ENCODE measurements around the gene ITPK1. TPM values are rescaled to one million over a fixed set of nuclear protein-coding genes. Genes with fewer than 3 reads are reported as not detected.
"Not testable (repeated sequence)": the region's sequence is repeated elsewhere in the genome, so short reads cannot be mapped to it uniquely, and the experiment has no call there.

The ITPK1 gene
- total RNA-seq, 2 donors from 2014 or later: 77.1 to 118 TPM

DNA sequence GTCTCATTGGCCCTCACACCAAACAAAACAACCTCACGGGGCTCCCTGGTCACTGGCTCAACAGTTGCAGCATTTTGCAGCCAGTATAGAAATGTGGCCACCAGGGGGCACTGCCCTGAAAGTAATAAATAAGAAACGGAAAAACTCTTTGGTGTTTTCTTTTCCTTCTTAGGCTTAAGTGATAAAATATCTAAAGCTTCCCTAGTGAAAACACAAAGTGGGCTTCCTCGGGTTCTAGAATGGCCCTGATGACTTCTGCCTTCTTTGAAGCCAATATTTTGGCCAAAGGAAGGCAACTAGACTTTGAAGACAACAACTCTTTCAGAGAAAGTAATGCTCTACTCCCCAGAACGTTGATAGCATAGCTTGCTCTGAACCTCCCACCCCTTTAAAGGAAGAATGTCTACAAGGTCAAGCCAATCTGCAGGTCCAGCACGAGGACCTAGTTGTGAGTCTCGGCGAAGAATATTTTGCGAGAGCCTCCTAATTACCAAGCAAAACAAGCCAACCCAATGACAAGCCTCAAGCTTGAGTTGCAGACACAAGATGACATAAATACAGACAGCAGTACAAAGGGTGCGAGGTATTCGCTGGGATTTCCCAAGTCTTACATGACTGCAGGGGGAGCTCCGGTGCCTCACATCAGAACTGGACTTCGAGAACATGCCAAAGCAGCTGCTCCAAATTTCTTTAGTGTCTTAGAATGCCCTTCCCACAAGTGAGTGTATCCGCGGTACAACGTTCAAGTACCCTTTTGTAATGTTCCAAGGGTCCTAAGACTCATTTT is 2.6 kb downstream of the ITPK1 start:
- H3K4me3 ChIP-seq: peak overlapping the region; percentile 85 to 89
- H3K27ac ChIP-seq: peak overlapping the region; percentile 35 to 94

GRCh38 chr14:93111541-93111940 is 4.2 kb downstream of the ITPK1 start:
- not testable (repeated sequence) for H3K27ac ChIP-seq; H3K4me3 ChIP-seq; H3K36me3 ChIP-seq; DNase-seq (ENCODE audit: low spot score); H3K4me1 ChIP-seq (replicated peaks); H3K9me3 ChIP-seq; H3K27me3 ChIP-seq (replicated peaks; ENCODE audit: insufficient read depth)
- intact Hi-C loops (cut with DNase I): loop anchor here (5.0 kb wide), 1 partner anchor 49 kb away; no protein-coding TSS in a partner anchor
- 92% methylated on average over 8 of the region's 8 CpGs for WGBS

More for the DNA sequence above, 2.6 kb downstream of the ITPK1 start:
- H3K27me3 ChIP-seq (replicated peaks; ENCODE audit: insufficient read depth): no peaks in the 10 kb centered on the region
- DNase-seq (ENCODE audit: low spot score): peak; percentile 78
- H3K36me3 ChIP-seq: no peaks in the 10 kb centered on the region
- H3K4me1 ChIP-seq (replicated peaks): peaks cover 7% of the 10 kb centered on the region
- TF ChIP-seq, protein P1, sequence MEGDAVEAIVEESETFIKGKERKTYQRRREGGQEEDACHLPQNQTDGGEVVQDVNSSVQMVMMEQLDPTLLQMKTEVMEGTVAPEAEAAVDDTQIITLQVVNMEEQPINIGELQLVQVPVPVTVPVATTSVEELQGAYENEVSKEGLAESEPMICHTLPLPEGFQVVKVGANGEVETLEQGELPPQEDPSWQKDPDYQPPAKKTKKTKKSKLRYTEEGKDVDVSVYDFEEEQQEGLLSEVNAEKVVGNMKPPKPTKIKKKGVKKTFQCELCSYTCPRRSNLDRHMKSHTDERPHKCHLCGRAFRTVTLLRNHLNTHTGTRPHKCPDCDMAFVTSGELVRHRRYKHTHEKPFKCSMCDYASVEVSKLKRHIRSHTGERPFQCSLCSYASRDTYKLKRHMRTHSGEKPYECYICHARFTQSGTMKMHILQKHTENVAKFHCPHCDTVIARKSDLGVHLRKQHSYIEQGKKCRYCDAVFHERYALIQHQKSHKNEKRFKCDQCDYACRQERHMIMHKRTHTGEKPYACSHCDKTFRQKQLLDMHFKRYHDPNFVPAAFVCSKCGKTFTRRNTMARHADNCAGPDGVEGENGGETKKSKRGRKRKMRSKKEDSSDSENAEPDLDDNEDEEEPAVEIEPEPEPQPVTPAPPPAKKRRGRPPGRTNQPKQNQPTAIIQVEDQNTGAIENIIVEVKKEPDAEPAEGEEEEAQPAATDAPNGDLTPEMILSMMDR (IDR thresholded peaks at IDR 0.05): peak; percentile 65 to 94 (median 69)
- TF ChIP-seq POLR2A (IDR thresholded peaks at IDR 0.05) (no peak), POLR2AphosphoS5 (IDR thresholded peaks at IDR 0.05) (peak; percentile 41)
- intact Hi-C loops (cut with DNase I): loop anchor here (5.0 kb wide), 1 partner anchor 51 kb away; no protein-coding TSS in a partner anchor
- WGBS: 25% methylated on average over 15 of the region's 15 CpGs
- no peaks in the 10 kb centered on the region for H3K9me3 ChIP-seq

- DNase-seq (ENCODE audit: low spot score): no peak
- H3K4me3 ChIP-seq: no peak overlapping the region
- H3K27me3 ChIP-seq (replicated peaks; ENCODE audit: insufficient read depth): no peaks in the 10 kb centered on the region
- TF ChIP-seq POLR2A (IDR thresholded peaks at IDR 0.05) (no peak), POLR2AphosphoS5 (IDR thresholded peaks at IDR 0.05) (no peak)
- TF ChIP-seq, protein P1 (IDR thresholded peaks at IDR 0.05): no peak
- WGBS: 89% methylated on average over 5 of the region's 5 CpGs
- peaks cover 7% of the 10 kb centered on the region for H3K4me1 ChIP-seq (replicated peaks)
- H3K27ac ChIP-seq: no peak overlapping the region
- intact Hi-C loops (cut with DNase I): loop anchor here (5.0 kb wide), 1 partner anchor 49 kb away; no protein-coding TSS in a partner anchor
- no peaks in the 10 kb centered on the region for H3K9me3 ChIP-seq
- H3K36me3 ChIP-seq: no peaks in the 10 kb centered on the region
Measured at GRCh38 chr14:93110856-93111419, 4.8 kb downstream of the ITPK1 start.

DNA sequence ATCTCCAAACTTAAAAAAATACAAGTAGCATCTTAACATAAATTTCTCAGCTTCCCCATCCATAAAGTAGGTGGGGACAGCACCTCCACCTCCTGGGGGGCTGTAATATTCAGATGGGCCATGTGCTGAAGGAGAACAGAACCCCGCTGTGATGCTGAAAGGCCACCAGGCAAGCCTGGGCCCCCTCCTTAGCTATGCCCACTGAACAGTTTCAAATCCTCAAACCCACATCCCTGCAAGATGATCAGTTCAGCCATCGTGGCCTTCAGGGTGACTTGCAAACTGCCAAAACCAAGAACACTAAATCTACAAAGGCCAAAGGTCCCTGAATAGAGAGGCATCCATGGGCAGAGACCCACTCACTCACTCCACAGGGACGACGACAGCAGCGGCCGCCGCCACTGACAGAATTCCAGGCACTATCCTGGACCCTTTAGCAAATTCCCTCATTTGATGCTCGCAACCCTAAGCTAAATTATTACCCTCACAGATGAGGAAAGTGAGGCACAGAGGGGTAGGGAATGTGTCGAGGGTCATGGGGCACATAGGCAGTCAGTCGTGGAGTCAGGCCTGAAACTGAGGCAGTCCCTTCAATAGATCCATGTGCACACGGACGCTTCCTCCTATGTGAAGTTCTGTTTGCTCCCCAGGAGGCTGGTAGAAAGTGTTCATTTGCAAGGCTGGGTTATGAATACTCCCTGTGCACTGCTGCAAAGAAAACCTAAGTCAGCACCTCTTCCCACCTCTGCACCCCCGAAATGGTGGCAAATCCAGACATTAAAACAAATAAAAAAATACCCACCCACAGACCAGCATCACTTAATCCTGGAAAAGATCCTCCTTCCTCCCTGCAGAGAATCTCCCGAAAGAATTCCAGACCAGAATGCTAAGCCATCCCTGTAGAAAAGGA is 5.9 kb downstream of the ITPK1 start:
- intact Hi-C loops (cut with DNase I): loop anchor here (5.0 kb wide), 1 partner anchor 48 kb away; no protein-coding TSS in a partner anchor
- H3K27ac ChIP-seq: no peak overlapping the region
- TF ChIP-seq POLR2A (IDR thresholded peaks at IDR 0.05): no peak
- TF ChIP-seq, protein P1 (IDR thresholded peaks at IDR 0.05): no peak
- no peak for TF ChIP-seq POLR2AphosphoS5 (IDR thresholded peaks at IDR 0.05)
- no peaks in the 10 kb centered on the region for H3K36me3 ChIP-seq
- no peak for DNase-seq (ENCODE audit: low spot score)
- no peaks in the 10 kb centered on the region for H3K27me3 ChIP-seq (replicated peaks; ENCODE audit: insufficient read depth)
- H3K4me1 ChIP-seq (replicated peaks): peaks cover 7% of the 10 kb centered on the region
- no peak overlapping the region for H3K4me3 ChIP-seq
- 89% methylated on average over 14 of the region's 14 CpGs for WGBS
- H3K9me3 ChIP-seq: no peaks in the 10 kb centered on the region

DNA sequence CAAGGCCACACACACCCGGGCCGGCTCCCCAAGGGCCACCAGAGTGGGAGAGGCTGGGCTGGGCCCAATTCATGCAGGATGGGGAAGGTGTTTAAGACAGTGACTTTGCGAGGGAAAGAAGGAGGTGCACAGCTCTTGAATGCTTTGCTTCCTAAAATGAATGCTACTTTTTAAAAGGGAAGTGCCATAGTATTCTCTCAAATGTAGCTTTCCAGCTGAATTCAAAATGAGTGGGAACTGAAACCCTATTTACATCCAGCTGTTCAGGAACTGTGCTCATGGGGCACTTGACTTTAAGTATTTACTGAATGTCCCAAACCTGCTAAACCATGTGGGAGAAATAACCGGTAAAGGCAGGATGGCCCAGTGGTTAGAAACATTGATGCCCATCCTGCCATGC is 7.6 kb downstream of the ITPK1 start:
- Histone ChIP-seq H3K27me3 (replicated peaks; ENCODE audit: insufficient read depth) (no peaks in the 10 kb centered on the region), H3K4me1 (replicated peaks) (no peaks in the 10 kb centered on the region), H3K9me3 (no peaks in the 10 kb centered on the region), H3K4me3 (no peak overlapping the region), H3K27ac (no peak overlapping the region), H3K36me3 (no peaks in the 10 kb centered on the region)
- 92% methylated on average over 4 of the region's 4 CpGs for WGBS
- TF ChIP-seq, protein P1 (IDR thresholded peaks at IDR 0.05): no peak
- TF ChIP-seq POLR2AphosphoS5 (IDR thresholded peaks at IDR 0.05) (no peak), POLR2A (IDR thresholded peaks at IDR 0.05) (no peak)
- DNase-seq (ENCODE audit: low spot score): no peak
- intact Hi-C loops (cut with DNase I): no loop called here

Measured in prostate gland (tissue), 2 donors.